ENCODE measurements around the gene DPM2.

DPM2 gene

DNA sequence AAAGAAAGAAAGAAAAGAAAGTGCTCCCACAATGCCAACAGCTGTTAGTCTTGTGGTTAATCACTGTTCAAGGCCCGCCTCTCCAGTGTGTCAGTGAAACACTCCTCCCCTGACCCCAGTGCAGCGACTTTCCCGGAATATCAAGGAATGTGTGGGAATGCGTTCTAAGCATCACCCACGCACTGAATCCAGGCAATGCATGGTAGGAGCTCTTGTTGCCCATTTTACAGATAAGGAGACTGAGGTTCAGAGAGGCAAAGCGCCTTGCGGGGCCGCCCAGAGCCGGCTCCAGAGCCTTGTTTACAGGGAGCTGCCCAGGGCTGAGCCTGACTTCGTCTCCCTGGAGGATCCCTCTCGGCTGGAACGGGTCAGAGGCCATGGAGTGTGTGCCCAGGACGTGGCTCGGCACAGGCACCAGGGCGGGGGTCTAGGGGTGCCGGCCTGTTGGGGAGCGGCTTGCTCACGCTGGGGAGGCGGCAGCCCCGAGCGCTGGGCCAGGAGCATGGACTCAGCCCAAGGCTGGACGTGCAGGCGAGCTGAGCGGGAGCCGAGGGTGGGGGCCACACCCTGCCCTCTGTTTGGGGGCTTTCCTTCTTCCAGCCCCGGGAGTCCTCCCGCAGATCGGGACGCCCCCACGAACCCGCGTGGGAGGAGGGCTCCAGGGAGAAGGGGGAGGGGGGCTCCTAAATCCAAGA, 39.1 kb downstream of the DPM2 start:
- DNase-seq (ENCODE audit: low read depth in 2 of 2), result no peak

DNA sequence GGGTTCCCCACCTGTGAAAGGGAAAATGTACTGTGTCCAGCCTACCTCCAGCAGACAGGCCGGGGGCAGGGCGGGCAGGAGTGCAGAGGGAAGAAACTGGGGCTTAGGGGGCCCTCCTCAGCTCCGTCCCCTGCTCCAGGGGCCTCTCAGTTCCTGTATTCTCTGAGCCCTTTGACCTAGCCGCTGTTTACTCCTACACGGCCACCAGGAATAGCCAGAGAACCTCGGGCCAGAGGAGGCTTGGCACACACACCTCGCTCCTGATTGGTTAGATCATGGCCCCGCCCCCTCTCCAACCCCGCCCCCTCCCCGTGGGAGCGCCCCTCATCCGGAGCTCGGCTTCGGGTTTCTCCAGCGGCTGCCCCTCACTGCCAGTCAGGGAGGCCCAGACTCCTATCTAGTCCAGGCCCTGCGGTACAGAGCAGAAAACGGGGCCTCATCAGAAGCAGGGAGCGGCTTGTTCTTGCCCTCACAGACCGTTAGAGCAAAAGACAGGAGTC, 40.4 kb downstream of the DPM2 start:
- DNase-seq (ENCODE audit: low read depth in 2 of 2), result no peak

DNA sequence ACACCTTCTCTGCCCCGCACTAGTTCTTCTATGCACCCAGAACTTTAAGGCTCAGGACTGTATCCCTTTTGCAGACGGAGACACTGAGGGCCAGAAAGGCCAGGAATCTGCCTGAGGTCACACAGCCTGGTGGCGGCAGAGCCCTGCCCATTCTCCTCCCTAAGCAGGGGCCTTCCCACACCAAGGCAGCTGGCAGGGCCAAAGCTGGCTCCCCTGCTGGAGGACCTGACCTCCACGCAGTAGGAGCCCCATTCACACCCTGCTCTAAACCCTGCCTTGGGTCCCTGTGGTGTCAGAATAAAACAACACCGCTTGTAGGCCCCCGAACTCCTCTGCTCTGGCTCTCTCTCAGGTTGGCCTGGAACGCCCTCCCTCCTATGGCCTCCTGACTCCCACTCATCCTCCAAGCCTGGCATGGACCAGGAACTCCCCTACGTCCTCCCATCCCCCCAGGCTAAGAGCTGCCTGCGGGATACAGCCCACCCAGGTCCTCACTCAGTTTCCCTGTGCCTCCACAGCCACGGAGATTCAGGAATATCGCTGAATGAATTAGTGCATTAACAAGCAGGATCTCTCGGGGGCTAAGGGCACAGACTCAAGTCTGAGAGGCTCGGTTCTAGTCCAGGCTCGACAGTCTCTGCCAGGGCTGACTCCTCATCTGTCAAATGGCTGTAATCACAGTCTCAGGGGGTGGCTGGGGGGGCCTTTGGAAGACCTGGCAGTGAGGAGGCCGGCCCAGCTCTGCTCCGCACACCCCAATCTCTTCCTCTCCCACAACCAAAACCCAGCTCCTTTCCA, 41.1 kb downstream of the DPM2 start:
- DNase-seq (ENCODE audit: low read depth in 2 of 2), result no peak

DNA sequence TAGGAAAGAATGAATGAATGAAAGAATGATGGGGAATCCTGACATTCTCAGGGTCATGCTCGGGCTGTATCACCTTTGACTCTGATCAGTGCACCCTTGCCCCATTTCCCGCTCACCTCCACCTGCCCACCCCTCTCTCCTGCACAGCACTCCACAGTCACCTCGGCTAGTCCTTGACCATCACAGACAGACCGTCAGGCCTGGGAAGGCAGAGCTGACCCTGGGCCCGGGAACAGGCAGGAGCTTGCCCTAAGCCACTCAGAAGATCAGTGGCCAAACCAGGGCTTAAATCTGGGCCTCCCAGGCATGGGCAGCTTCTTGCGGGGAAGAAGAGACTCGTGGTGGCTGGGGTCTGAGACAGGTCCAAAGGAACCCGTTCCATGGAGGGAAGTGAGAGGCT, 41.8 kb downstream of the DPM2 start:
- no peak for DNase-seq (ENCODE audit: low read depth in 2 of 2)

DNA sequence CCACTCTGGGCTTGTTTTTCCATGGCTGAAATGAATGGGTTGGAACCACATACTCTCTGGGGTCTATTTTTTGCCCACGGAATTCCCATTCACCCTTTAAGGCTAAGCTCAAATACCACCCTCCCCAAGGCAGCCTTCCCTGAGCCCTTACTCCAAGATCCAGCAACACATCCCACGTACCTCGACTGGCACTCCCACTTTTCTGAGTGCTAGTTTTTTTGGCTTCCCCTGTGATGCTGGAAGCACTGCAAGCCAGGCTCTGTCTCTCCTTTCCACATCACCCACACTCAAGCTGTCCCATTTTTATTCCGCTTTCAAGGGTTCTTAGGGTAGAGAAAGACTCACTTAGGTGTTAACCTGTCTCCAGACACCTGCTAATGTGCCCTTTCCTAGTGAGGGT, 44.3 kb downstream of the DPM2 start:
- no peak for DNase-seq (ENCODE audit: low read depth in 2 of 2)

GRCh38 chr9:127892831-127893230, 44.8 kb downstream of the DPM2 start:
- no peak for DNase-seq (ENCODE audit: low read depth in 2 of 2)

- DNase-seq (ENCODE audit: low read depth in 2 of 2), result no peak
These were observed 47.6 kb downstream of the DPM2 start for GRCh38 chr9:127890053-127890452.

DNA sequence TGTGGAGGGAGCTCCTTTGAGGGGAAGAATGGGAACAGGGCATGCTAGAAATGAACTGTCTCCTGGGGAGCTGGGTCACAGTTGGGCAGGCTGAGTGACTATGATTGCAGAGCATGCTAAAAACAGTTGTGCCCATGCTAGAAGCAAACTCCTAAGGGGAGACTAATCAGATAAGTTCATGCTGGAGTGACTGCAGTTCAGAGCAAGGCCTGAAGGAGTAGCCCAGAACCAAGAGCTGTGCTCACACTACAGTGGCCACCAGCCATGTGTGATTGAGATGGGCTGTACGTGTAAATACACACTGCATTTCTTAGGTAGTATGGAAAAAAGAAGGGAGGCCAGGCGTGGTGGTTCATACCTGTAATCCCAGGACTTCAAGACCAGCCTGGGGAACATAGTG, 49.9 kb downstream of the DPM2 start:
- no peak for DNase-seq (ENCODE audit: low read depth in 2 of 2)

GRCh38 chr9:127886401-127886972, 51.2 kb downstream of the DPM2 start:
- DNase-seq (ENCODE audit: low read depth in 2 of 2), result no peak

DNA sequence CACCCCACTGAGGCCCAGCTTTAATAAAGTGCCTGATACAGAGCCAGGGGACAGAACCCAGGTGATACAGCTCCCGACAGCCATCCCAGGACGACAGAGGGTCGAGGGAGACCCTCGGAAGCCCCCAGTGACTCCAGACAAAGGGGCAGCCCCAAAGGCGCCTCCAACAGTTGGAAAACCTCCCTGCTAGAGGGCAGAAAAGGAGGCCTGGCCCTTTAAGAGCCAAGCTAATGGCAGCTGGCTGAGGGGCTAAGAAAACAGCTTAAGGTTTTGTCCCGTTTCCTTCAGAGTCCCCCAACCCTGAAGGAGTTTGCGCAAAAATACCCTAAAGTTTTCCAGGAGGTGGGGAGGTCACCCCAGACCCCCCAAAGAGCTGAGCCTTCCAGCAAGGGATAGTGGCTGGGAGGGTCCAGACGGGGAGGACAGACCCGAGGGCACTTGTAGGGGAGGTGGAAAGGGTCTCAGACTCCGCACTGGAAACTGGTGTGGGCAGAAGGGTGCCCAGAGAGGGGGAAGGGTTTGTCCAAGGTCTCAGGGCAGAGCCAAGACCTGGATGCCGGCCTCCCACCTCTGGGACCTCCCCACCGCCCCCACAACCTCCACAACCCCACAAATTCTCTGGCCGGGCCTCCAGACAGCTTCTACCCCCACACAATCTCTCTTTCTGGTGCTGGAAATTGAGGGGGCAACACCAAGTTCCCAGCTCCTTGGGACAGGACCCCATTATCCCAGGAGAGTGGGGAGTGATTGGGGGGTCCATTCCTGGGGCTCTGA, 52.0 kb downstream of the DPM2 start:
- DNase-seq (ENCODE audit: low read depth in 2 of 2), result no peak

Data from activated CD4-positive, alpha-beta T cell treated with anti-CD3 and anti-CD28 coated beads for 24 hours (primary cell).